ENCODE data around the gene PRKAR2B. TPM values are rescaled to one million over a fixed set of nuclear protein-coding genes. Genes with fewer than 3 reads are reported as not detected.
"Not testable (repeated sequence)": the region's sequence is repeated elsewhere in the genome, so short reads cannot be mapped to it uniquely, and the experiment has no call there.

The PRKAR2B gene
- polyA plus RNA-seq, 6 donors from 2014 or later: 1.1 to 4.9 (median 2.7) TPM; not detected in 1

DNA sequence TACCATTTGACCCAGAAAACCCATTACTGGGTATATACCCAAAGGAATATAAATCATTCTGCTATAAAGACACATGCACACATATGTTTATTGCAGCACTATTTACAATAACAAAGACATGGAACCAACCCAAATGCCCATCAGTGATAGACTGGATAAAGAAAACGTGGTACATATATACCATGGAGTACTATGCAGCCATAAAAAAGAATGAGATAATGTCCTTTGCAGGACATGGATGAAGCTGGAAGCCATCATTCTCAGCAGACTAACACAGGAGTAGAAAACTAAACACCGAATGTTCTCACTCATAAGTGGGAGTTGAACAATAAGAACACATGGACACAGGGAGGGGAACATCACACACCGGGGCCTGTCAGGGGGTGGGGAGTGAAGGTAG lies 111.2 kb downstream of the PRKAR2B start:
- H3K9me3 Mint-ChIP-seq; H3K27ac Mint-ChIP-seq; ATAC-seq (ENCODE audit: low read depth in 2 of 2); DNase-seq; H3K4me1 Mint-ChIP-seq; H3K36me3 Mint-ChIP-seq; H3K27me3 Mint-ChIP-seq; H3K4me3 Mint-ChIP-seq: not testable (repeated sequence)

DNA sequence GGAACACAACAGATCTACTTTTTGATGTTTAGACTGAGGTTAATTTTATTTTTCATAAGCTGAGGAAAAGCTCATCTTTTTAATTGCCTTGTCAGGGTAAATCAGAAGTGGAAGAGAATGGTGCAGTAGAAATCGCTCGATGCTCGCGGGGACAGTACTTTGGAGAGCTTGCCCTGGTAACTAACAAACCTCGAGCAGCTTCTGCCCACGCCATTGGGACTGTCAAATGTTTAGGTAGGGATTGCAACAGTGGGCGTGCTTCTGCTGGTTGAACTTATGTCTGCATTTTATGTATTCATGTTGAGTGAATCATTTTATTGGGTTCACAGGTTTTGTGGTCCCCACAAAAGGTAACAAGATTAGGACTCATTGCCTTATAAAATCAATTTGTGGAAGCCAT lies 112.6 kb downstream of the PRKAR2B start:
- no peak for DNase-seq
- no peaks in the 10 kb centered on the region for H3K27me3 Mint-ChIP-seq
- no peak for ATAC-seq (ENCODE audit: low read depth in 2 of 2)
- H3K4me3 Mint-ChIP-seq: no peak overlapping the region
- H3K9me3 Mint-ChIP-seq: no peaks in the 10 kb centered on the region
- H3K4me1 Mint-ChIP-seq: no peaks in the 10 kb centered on the region
- H3K27ac Mint-ChIP-seq: no peak overlapping the region
- H3K36me3 Mint-ChIP-seq: peaks cover 0 to 4% of the 10 kb centered on the region in 2 donors

DNA sequence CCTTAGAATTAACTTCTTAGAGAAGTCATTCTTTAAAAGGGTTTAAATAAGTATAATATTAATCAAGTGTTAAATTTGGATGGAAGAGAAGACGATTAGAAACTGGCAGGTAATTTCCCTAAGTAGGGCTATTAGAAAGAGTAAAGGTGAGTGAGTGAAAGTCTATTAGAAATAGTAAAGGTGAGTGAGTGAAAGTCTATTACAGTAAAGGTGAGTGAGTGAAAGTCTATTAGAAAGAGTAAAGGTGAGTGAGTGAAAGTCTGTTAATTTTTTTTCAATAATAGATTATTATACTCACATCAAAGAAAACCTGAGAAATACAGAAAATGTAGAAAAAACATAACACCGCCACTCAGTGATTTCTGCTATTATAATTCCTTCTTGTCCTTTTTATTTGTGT lies 113.5 kb downstream of the PRKAR2B start:
- H3K4me1 Mint-ChIP-seq: no peaks in the 10 kb centered on the region
- H3K9me3 Mint-ChIP-seq: no peaks in the 10 kb centered on the region
- peaks cover 0 to 4% of the 10 kb centered on the region in 2 donors for H3K36me3 Mint-ChIP-seq
- ATAC-seq (ENCODE audit: low read depth in 2 of 2) (no peak), DNase-seq (no peak)
- no peak overlapping the region for H3K4me3 Mint-ChIP-seq
- H3K27ac Mint-ChIP-seq: no peak overlapping the region
- no peaks in the 10 kb centered on the region for H3K27me3 Mint-ChIP-seq

DNA sequence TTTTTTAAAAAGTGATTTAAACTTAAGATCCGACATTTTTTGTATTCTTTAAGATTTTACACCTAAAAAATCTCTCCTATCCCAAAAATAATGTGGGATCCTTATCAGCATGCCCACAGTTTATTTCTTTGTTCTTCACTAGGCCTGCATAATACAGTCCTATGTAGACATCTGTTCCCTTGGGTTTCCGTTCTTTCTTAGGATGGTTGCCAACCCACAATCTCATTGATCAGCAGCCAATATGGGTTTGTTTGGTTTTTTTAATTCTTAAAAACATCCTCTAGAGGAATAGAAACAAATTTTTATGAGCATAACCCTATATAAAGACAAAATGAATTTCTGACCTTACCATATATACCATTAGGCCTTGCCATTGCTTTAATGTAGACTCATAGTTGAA lies 115.9 kb downstream of the PRKAR2B start:
- no peak overlapping the region for H3K27ac Mint-ChIP-seq
- ATAC-seq (ENCODE audit: low read depth in 2 of 2) (no peak), DNase-seq (no peak)
- peaks cover 3 to 8% (median 6%) of the 10 kb centered on the region in 3 donors for H3K27me3 Mint-ChIP-seq
- no peaks in the 10 kb centered on the region for H3K9me3 Mint-ChIP-seq
- no peaks in the 10 kb centered on the region for H3K36me3 Mint-ChIP-seq
- H3K4me3 Mint-ChIP-seq: no peak overlapping the region
- H3K4me1 Mint-ChIP-seq: no peaks in the 10 kb centered on the region

DNA sequence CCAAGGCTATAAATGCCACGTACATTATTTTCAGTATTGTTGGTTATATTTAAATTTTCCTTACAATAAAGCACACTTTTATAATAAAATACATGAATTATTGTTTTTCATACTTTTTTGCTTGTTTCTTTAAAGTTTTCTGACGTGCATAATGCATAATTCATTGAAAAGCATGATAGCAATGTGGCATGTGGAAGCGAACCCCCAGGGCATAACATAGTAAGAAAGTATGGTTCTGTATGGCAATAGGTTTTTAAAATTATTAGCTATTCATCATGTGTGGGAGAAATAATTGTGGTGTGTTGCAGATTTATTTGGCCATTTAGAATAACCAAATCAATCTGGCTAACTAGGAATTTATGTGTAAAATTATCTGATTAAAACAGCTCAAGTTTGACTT lies 116.9 kb downstream of the PRKAR2B start:
- H3K4me1 Mint-ChIP-seq: no peaks in the 10 kb centered on the region
- H3K36me3 Mint-ChIP-seq: no peaks in the 10 kb centered on the region
- H3K27ac Mint-ChIP-seq: no peak overlapping the region
- peaks cover 4 to 11% (median 9%) of the 10 kb centered on the region in 3 donors for H3K27me3 Mint-ChIP-seq
- no peak overlapping the region for H3K4me3 Mint-ChIP-seq
- no peaks in the 10 kb centered on the region for H3K9me3 Mint-ChIP-seq
- no peak for ATAC-seq (ENCODE audit: low read depth in 2 of 2)
- no peak for DNase-seq

DNA sequence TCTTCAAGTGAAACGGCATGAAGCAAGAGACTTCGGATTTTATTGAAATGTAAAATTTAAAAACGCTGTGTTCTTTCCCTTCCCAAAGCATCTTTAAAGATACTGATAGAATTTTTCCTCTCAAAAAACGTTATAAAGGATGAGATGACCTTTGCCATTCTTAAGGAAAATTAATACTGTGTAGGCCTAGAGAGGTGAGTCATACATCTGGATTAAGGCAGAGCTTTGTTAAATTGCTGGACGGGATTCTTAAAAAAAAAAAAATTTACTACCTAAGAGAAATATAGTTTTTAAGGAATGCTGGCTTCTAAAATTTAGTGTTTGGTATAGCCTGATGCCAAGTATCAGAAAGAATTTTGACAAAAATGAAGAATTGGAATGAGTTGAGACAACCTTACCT lies 118.0 kb downstream of the PRKAR2B start:
- H3K4me3 Mint-ChIP-seq: no peak overlapping the region
- no peak for ATAC-seq (ENCODE audit: low read depth in 2 of 2)
- H3K9me3 Mint-ChIP-seq: no peaks in the 10 kb centered on the region

DNA sequence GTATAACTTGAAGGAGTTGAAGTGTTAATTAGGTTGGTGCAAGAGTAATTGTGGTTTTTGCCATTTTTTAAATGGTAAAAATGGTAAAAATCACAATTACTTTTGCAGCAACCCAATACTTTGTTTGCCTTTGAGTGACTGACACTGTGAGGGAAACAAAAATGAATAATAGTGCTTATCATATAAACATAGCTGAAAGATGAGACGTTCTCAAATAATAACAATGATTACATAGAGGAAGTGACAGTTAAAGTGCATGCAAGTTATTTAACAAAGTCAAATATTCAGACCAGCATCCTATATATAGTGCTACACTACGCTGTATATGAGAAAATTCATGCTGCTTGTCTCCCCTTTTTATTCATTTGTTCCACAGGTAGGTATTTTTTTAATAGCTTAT lies 119.6 kb downstream of the PRKAR2B start:
- DNase-seq (no peak), ATAC-seq (ENCODE audit: low read depth in 2 of 2) (no peak)
- H3K9me3 Mint-ChIP-seq: no peaks in the 10 kb centered on the region
- H3K27ac Mint-ChIP-seq: no peak overlapping the region
- H3K27me3 Mint-ChIP-seq: peaks cover 4 to 11% (median 9%) of the 10 kb centered on the region in 3 donors
- H3K4me1 Mint-ChIP-seq: peaks cover 12 to 13% (median 13%) of the 10 kb centered on the region in 3 donors
- H3K4me3 Mint-ChIP-seq: peak overlapping the region in 1 of 8 donors; percentile 20
- peaks cover 0 to 6% of the 10 kb centered on the region in 2 donors for H3K36me3 Mint-ChIP-seq

More for the DNA sequence above, 118.0 kb downstream of the PRKAR2B start:
- no peak for DNase-seq
- Mint-ChIP-seq H3K27ac (no peak overlapping the region), H3K36me3 (no peaks in the 10 kb centered on the region), H3K4me1 (peaks cover 1 to 4% (median 3%) of the 10 kb centered on the region in 3 donors), H3K27me3 (peaks cover 4 to 11% (median 9%) of the 10 kb centered on the region in 3 donors)

DNA sequence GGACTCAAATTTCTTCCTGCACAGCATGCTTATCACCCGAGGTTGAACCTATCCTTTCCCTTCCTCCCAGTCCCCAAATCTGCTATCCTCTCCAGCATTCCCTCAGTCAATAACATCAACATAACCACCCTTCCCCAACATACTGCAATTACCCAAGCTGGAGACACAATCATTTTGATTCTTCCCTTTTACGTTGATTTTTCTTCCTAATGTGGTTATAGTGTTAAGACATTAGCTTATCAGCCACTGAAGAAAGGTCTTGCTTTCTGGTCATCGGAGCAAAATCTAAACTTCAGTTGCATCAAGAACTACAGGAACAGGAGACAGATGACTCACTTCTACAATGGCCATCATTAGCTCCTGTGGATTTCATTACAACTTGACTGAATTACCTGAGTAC lies 120.8 kb downstream of the PRKAR2B start:
- peak overlapping the region in 1 of 8 donors; percentile 41 for H3K4me3 Mint-ChIP-seq
- H3K4me1 Mint-ChIP-seq: peaks cover 19 to 23% (median 22%) of the 10 kb centered on the region in 3 donors
- DNase-seq: no peak
- peak overlapping the region in 1 of 6 donors; percentile 61 for H3K27ac Mint-ChIP-seq
- H3K36me3 Mint-ChIP-seq: peaks cover 0 to 8% of the 10 kb centered on the region in 2 donors
- ATAC-seq (ENCODE audit: low read depth in 2 of 2): no peak
- H3K27me3 Mint-ChIP-seq: peaks cover 4 to 11% (median 9%) of the 10 kb centered on the region in 3 donors
- H3K9me3 Mint-ChIP-seq: no peaks in the 10 kb centered on the region

DNA sequence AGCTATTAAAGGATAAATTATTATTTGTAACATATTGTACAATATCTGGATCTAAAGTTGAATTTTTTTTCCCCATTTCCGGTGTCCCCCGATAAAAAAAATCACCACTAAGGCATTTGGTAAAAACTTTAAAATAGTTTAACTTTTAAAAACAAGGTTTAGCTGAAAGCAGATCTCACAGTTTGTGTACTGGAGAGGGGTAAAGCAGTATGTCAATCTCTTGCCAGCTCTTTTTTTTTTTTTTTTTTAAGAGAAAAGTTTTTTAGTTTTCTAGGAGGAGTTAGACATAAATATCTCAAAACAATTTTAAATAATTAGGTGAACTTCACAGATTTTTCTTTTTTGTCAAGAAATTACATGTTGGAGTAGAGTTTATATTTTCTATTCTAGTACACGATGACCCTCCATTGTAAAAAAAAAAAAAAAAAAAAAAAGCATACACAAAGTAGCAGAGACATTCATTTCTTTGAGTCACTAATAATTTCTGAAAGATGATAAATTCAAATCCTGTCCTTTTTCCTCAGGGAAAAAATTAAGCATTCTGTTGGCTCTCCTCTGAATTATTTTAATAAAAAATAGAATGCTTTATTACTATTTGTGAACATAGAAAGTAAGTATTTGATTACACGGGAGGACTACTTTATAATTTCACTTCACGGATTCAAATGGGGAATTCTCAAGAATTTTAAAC lies 122.4 kb downstream of the PRKAR2B start:
- Mint-ChIP-seq H3K4me3 (peak overlapping the region; percentile 81 to 99 (median 97)), H3K27me3 (peaks cover 4 to 11% (median 9%) of the 10 kb centered on the region in 3 donors), H3K9me3 (no peaks in the 10 kb centered on the region), H3K36me3 (peaks cover 0 to 8% of the 10 kb centered on the region in 2 donors), H3K27ac (peak overlapping the region in 5 of 6 donors; percentile 97 to 100 (median 100)), H3K4me1 (peaks cover 28 to 33% (median 32%) of the 10 kb centered on the region in 3 donors)
- no peak for DNase-seq
- ATAC-seq (ENCODE audit: low read depth in 2 of 2): no peak

DNA sequence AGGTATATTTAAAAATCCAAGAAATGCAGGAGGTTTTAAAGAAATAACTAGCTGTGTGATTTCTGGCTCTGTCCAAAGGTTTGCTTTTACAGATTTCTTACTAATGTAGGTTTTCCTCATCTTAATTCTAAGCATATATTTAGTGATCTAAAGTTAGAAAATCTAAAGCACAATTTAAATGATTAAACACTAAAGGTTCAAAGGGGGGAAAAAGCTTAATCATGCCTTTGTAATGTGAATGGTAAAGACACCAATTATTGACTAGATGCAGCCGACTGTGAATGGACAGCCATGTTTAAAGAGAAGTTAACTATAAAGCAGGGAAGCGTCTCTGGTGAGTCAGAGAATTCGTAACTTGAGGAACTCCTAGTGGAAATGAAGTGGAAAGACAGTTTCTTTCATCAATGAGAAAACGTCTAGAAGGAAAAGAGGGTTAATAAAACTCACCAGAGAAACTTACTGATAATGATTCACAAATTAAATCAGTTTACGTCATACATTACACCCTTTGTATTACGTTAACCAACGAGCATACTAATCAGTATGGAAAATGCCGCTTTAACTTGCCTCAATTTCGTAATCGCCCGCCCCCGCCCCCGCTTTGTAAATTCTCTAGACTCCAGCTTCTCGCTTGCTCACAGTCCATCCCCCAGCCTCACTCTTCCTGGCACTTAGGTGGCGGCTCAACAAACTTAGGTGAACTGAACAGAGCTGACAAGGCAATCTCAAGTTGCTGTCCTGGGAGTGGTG lies 123.2 kb downstream of the PRKAR2B start:
- DNase-seq: peak; percentile 40
- Mint-ChIP-seq H3K9me3 (no peaks in the 10 kb centered on the region), H3K4me3 (peak overlapping the region; percentile 81 to 99 (median 97)), H3K36me3 (peaks cover 0 to 8% of the 10 kb centered on the region in 2 donors), H3K27ac (peak overlapping the region; percentile 97 to 100 (median 100)), H3K27me3 (peaks cover 4 to 11% (median 9%) of the 10 kb centered on the region in 3 donors), H3K4me1 (peaks cover 28 to 35% (median 33%) of the 10 kb centered on the region in 3 donors)
- peak; percentile 0 to 1 for ATAC-seq (ENCODE audit: low read depth in 2 of 2)

DNA sequence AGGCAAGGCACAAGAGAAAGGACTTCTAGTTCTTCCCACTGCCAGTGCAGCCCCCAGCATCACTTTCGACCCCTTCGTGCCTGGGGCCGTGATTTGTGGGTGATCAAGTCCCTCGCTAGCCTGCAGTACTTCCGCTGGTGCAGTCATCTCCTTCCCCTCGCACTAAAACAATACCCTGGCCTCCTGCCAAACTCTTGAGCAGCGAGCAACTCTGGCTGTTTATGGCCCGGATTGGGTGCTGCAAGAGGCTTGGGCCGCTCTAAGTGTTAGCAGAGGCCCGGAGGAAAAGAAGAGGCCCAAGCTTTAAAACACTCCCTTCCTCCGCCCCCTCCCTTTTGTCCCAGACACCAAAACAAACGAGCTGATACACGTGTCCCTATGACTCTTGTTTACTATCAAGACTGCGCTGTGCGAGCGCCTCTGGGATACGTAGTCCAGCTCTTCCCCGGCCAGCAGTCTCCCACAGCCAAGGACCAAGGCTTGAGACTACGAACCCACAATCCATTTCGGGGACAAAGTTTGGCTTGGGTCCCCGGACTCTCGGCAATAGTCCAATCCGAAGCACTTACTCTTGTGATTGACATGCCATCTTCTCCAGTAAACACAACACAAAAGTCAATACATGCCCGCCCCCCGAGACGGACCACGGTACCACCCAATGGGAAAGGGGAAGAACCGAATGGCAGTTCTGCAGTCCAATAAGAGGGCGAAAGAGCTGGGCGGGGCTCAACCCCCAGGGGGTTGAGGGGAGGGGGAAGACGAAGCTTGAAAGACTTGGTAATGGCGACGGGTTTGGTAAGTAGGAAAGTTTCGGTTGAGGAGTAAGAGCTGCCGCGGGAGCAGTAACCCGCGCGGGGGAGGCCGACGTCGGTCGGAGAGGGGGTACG lies 124.0 kb downstream of the PRKAR2B start, which contains the start of gene HBP1:
Gene HBP1 (plus strand): TSS at position 771 of the 887 bp plus-strand sequence. CDS start 10,891 bp downstream, outside the sequence.
- Mint-ChIP-seq H3K4me1 (peaks cover 32 to 44% (median 39%) of the 10 kb centered on the region in 3 donors), H3K36me3 (peaks cover 0 to 8% of the 10 kb centered on the region in 2 donors), H3K27ac (peak within 1 kb of the TSS; percentile 97 to 100 (median 100)), H3K27me3 (peaks cover 4 to 11% (median 9%) of the 10 kb centered on the region in 3 donors), H3K9me3 (no peaks in the 10 kb centered on the region), H3K4me3 (peak within 1 kb of the TSS; percentile 81 to 99 (median 97))
- peak; percentile 98 for DNase-seq
- peak; percentile 73 to 77 for ATAC-seq (ENCODE audit: low read depth in 2 of 2)

DNA sequence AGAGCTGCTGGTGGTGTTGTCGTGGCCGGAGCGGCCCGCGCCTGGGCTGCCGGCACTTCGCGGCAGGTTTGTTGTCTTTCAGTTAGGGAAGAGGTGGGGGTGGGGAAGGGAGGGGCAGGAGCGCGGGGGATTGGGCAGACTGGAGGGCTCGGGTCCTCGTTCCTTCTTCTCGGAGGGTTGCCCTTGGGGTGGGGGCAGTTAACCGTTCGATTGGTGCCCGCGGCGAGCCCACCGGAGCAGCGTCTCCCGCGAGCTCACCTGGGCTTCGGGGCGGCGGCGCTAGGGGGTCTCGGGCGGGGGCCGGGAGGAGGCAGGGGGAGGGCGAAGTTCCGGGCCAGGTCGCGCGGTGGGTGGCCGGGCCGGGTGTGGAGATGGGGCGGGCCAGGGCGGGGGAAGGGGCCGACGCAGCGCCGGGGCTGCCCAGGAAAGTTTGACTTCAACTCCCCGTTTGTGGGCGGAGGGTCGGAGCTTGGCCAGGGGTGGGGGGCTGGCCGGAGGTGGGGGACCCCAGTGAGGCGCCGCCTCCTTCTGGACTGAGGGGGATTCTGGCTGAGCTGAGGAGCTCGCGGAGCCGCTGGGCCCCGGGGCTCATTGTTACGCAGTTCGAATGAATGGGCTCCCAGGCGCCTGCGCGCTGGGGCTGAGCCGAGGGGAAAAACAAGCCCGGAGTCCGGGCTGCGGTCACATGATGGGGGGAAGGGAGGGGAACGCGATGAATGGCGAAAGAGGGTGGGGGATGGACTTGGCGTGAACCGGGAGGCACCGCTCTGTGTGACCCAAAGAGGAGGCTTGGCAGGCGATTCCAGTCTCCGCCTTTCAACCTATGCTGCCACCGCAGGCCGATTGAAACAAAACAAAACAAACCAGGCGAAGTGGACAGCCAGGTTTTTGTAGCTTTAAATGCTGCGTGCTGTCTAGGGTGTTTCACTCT lies 124.9 kb downstream of the PRKAR2B start:
- DNase-seq (peak; percentile 83), ATAC-seq (ENCODE audit: low read depth in 2 of 2) (peak; percentile 33 to 37)
- peaks cover 0 to 8% of the 10 kb centered on the region in 2 donors for H3K36me3 Mint-ChIP-seq
- H3K4me1 Mint-ChIP-seq: peaks cover 41 to 53% (median 49%) of the 10 kb centered on the region in 3 donors
- H3K27me3 Mint-ChIP-seq: peaks cover 4 to 11% (median 9%) of the 10 kb centered on the region in 3 donors
- H3K9me3 Mint-ChIP-seq: no peaks in the 10 kb centered on the region
- peak overlapping the region; percentile 97 to 100 (median 100) for H3K27ac Mint-ChIP-seq
- peak overlapping the region; percentile 81 to 99 (median 97) for H3K4me3 Mint-ChIP-seq
